Naive thymus-derived CD4-positive, alpha-beta T cell (primary cell): ENCODE data around the gene SLC22A25. TPM values are rescaled to one million over a fixed set of nuclear protein-coding genes. Genes with fewer than 3 reads are reported as not detected.

Experiments
- ATAC-seq: fragments of 150-1000 bp; cut with Tn5 transposase; 2 replicates; pipeline ENCODE4 v1.10.0; 2021; ENCODE audit warnings: mild to moderate bottlenecking, moderate library complexity
- CTCF ChIA-PET: fragments of 350-600 bp; sonication (Branson Sonifier 250); formaldehyde crosslinking; loops from one replicate; lab custom pipeline; 2021; ENCODE audit warnings: antibody characterized with exemption; lab: Charles Lee
- POLR2A ChIA-PET: fragments of 350-600 bp; sonication (Branson Sonifier 250); formaldehyde crosslinking; loops from one replicate; lab custom pipeline; 2021; ENCODE audit warnings: antibody characterized with exemption, inconsistent platforms; lab: Charles Lee
- DNase-seq, 9 donors: peaks; one replicate each; pipeline versions ENCODE4 v3.0.0 to v3.0.0-alpha.2; 2020 to 2022; ENCODE audit warnings: mixed read lengths in 1 of 9
- H3K27ac ChIP-seq: one replicate; pipeline ENCODE4 v1.7.0; 2013; ENCODE audit warnings: mild to moderate bottlenecking, low read depth, low read length, moderate library complexity
- H3K27me3 ChIP-seq, 2 donors: one replicate each; pipeline ENCODE4 v1.7.0; 2013; ENCODE audit warnings: low read length in 2 of 2, mild to moderate bottlenecking in 2 of 2, moderate library complexity in 2 of 2; ENCODE audit not compliant: control insufficient read depth in 2 of 2, insufficient read depth in 2 of 2
- H3K36me3 ChIP-seq, 3 experiments: 1 replicate in 2 of 3; 2 replicates in 1 of 3; pipeline ENCODE4 v1.7.0; 2013; ENCODE audit warnings: low read length in 3 of 3, mild to moderate bottlenecking in 3 of 3, moderate library complexity in 1 of 3; ENCODE audit not compliant: insufficient read depth in 3 of 3, control insufficient read depth in 2 of 3
- H3K4me1 ChIP-seq, 2 donors: one replicate each; pipeline ENCODE4 v1.7.0; 2013; ENCODE audit warnings: low read length in 2 of 2, mild to moderate bottlenecking in 2 of 2, moderate library complexity in 1 of 2; ENCODE audit not compliant: control insufficient read depth in 2 of 2, insufficient read depth in 2 of 2
- H3K4me3 ChIP-seq: 2 replicates; pipeline ENCODE4 v1.7.0; 2013; ENCODE audit warnings: mild to moderate bottlenecking, low read length
- H3K9me3 ChIP-seq, 3 experiments: 1 replicate in 2 of 3; 2 replicates in 1 of 3; pipeline ENCODE4 v1.7.0; 2013; ENCODE audit warnings: low read length in 3 of 3; ENCODE audit not compliant: control insufficient read depth in 2 of 3
- H3K27ac Mint-ChIP-seq, 9 donors: one replicate each; pipeline ENCODE4 v1.8.0; 2020 to 2022; ENCODE audit warnings: mixed read lengths in 9 of 9, mild to moderate bottlenecking in 8 of 9, moderate library complexity in 5 of 9, inconsistent platforms in 2 of 9
- H3K27me3 Mint-ChIP-seq, 5 donors: one replicate each; pipeline ENCODE4 v1.8.0; 2021 to 2022; ENCODE audit warnings: mixed read lengths in 5 of 5, mild to moderate bottlenecking in 1 of 5
- H3K36me3 Mint-ChIP-seq, 5 donors: one replicate each; pipeline ENCODE4 v1.8.0; 2020 to 2022; ENCODE audit warnings: mixed read lengths in 5 of 5, mild to moderate bottlenecking in 3 of 5, inconsistent platforms in 1 of 5
- H3K4me1 Mint-ChIP-seq, 7 donors: one replicate each; pipeline ENCODE4 v1.8.0; 2020 to 2022; ENCODE audit warnings: mixed read lengths in 7 of 7, mild to moderate bottlenecking in 3 of 7, inconsistent platforms in 1 of 7
- H3K4me3 Mint-ChIP-seq, 10 donors: one replicate each; pipeline ENCODE4 v1.8.0; 2020 to 2022; ENCODE audit warnings: mild to moderate bottlenecking in 10 of 10, mixed read lengths in 10 of 10, moderate library complexity in 6 of 10, inconsistent platforms in 2 of 10
- H3K9me3 Mint-ChIP-seq, 11 donors: one replicate each; pipeline ENCODE4 v1.8.0; 2020 to 2022; ENCODE audit warnings: mixed read lengths in 11 of 11, mild to moderate bottlenecking in 4 of 11, inconsistent platforms in 1 of 11, moderate library complexity in 1 of 11
- intact Hi-C, 2 donors: fragments of 100-400 bp; cut with micrococcal nuclease; formaldehyde crosslinking; loops; one replicate each; pipeline ENCODE4 v1.15.1; 2023
- polyA plus RNA-seq, 2 donors: library from polyadenylated mRNA; unstranded; fragments of 300-500 nt; fragmentation: Illumina TruSeq; gene quantifications; one replicate each; pipeline ENCODE4 v1.2.3, GENCODE V29; 2021
- total RNA-seq, 6 experiments: library from RNA in 5 of 6; stranded (reverse) in 5 of 6; gene quantifications; 1 replicate in 5 of 6; 2 replicates in 1 of 6; pipeline ENCODE4 v1.2.3 and lab custom pipeline; 2021 to 2026

Gene SLC22A25
- not detected for total RNA-seq
- polyA plus RNA-seq = not detected
- total RNA-seq (lab: John Stamatoyannopoulos, UW) = not detected

DNA sequence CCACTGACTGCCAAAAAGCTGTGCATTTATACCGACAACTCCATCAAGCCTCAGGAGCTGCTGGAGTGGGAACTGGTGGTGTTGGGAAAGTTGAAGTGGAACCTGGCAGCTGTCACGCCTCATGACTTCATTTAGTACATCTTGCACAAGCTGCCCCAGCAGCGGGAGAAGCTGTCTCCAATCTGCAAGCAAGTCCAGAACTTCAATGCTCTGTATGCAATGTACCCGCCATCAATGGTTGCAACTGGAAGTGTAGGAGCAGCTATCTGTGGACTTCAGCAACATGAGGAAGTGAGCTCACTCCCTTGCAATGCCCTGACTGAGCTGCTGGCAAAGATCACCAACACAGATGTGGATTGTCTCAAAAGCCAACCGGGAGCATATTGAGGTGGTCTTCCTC lies at the start of gene SLC22A25:
Gene SLC22A25 (minus strand): TSS at position 67 of the 400 bp plus-strand sequence. CDS start 13,947 bp downstream, outside the sequence.
- DNase-seq (no peak), ATAC-seq (no peak)
- H3K9me3 Mint-ChIP-seq = no peaks in the 10 kb centered on the region
- ChIA-PET CTCF (no interaction called here), POLR2A (no interaction called here)
- peaks cover 0 to 11% of the 10 kb centered on the region in 2 donors for H3K4me1 ChIP-seq
- peaks cover 0 to 50% (median 38%) of the 10 kb centered on the region in 7 donors for H3K4me1 Mint-ChIP-seq
- H3K27me3 ChIP-seq = no peaks in the 10 kb centered on the region
- H3K36me3 ChIP-seq = no peaks in the 10 kb centered on the region
- no peak within 1 kb of the TSS for H3K4me3 ChIP-seq
- H3K27ac ChIP-seq = no peak within 1 kb of the TSS
- no peaks in the 10 kb centered on the region for H3K36me3 Mint-ChIP-seq
- H3K27me3 Mint-ChIP-seq = peaks cover 6 to 37% (median 7%) of the 10 kb centered on the region in 5 donors
- peak within 1 kb of the TSS in 3 of 9 donors; percentile 17 to 62 (median 36) for H3K27ac Mint-ChIP-seq
- H3K4me3 Mint-ChIP-seq = peak within 1 kb of the TSS in 6 of 10 donors; percentile 8 to 65 (median 42)
- no peaks in the 10 kb centered on the region for H3K9me3 ChIP-seq
- intact Hi-C loops = no loop called here

DNA sequence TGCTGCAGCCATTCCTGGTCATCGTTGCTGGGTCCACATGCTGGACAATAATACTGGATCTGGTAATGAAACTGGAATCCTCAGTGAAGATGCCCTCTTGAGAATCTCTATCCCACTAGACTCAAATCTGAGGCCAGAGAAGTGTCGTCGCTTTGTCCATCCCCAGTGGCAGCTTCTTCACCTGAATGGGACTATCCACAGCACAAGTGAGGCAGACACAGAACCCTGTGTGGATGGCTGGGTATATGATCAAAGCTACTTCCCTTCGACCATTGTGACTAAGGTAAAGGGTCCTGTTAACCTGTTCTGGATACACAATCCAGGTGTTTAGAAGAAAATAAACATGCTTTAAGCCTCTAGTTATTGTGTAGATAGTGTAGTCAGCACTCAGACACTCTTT lies 46.9 kb upstream of the SLC22A25 start:
- Histone ChIP-seq H3K27ac (no peak overlapping the region), H3K4me3 (no peak overlapping the region), H3K9me3 (no peaks in the 10 kb centered on the region), H3K36me3 (no peaks in the 10 kb centered on the region), H3K4me1 (no peaks in the 10 kb centered on the region), H3K27me3 (no peaks in the 10 kb centered on the region)
- ChIA-PET CTCF (no interaction called here), POLR2A (no interaction called here)
- peaks cover 4 to 39% (median 21%) of the 10 kb centered on the region in 11 donors for H3K9me3 Mint-ChIP-seq
- DNase-seq (no peak), ATAC-seq (no peak)
- no peak overlapping the region for H3K4me3 Mint-ChIP-seq
- intact Hi-C loops = no loop called here
- peaks cover 0 to 5% (median 0%) of the 10 kb centered on the region in 5 donors for H3K36me3 Mint-ChIP-seq
- no peaks in the 10 kb centered on the region for H3K4me1 Mint-ChIP-seq
- H3K27me3 Mint-ChIP-seq = peaks cover 9 to 33% (median 21%) of the 10 kb centered on the region in 5 donors
- H3K27ac Mint-ChIP-seq = no peak overlapping the region

DNA sequence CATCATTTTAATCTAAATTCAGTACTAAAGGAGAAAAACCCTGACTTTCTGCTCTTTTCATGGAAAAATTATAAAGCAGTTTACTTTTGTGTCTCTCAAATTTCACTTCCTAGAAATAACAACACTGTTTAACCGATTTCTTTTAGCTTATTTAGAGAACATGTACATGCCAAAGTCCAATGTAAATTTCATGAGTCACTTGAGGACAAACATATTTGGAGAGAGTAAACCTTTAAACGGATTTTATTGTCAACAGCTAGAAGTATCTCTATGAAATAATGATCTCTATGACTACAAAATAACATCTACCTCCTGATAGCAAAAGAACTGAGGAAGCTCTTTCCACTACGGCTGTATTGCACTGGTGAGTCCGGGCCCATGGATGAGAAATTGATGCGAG lies 46.3 kb upstream of the SLC22A25 start:
- Histone ChIP-seq H3K4me3 (no peak overlapping the region), H3K27me3 (no peaks in the 10 kb centered on the region), H3K9me3 (no peaks in the 10 kb centered on the region), H3K4me1 (no peaks in the 10 kb centered on the region), H3K27ac (no peak overlapping the region), H3K36me3 (no peaks in the 10 kb centered on the region)
- Mint-ChIP-seq H3K36me3 (peaks cover 0 to 5% (median 0%) of the 10 kb centered on the region in 5 donors), H3K27me3 (peaks cover 16 to 35% (median 22%) of the 10 kb centered on the region in 5 donors), H3K9me3 (peaks cover 4 to 33% (median 16%) of the 10 kb centered on the region in 11 donors), H3K4me1 (no peaks in the 10 kb centered on the region), H3K27ac (no peak overlapping the region), H3K4me3 (no peak overlapping the region)
- ATAC-seq (no peak), DNase-seq (no peak)
- CTCF ChIA-PET = no interaction called here
- intact Hi-C loops = no loop called here
- POLR2A ChIA-PET = no interaction called here

DNA sequence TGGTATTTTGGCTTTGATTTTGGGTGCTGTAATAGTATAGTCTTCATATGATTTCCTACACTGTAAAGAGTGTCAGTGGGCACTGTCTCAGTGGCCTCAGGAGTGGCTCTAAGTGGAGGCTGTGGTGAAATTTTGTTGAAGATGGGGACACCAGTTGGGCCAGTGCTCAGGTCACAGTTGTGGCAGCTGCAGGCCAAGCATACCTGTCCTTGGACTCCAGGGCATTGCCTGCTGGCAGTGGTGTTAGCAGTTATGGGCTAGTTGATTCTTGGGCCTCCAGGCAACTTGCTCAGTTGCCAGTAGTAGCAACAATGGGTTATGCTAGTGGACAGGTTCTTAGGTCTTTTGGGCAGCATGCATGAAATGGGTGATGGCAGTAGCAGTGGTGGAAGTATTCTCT lies 39.2 kb upstream of the SLC22A25 start:
- Mint-ChIP-seq H3K27me3 (peaks cover 22 to 54% (median 38%) of the 10 kb centered on the region in 5 donors), H3K27ac (no peak overlapping the region), H3K4me1 (peaks cover 0 to 2% (median 0%) of the 10 kb centered on the region in 7 donors), H3K4me3 (no peak overlapping the region), H3K36me3 (peaks cover 0 to 5% (median 0%) of the 10 kb centered on the region in 5 donors), H3K9me3 (peaks cover 0 to 8% (median 2%) of the 10 kb centered on the region in 11 donors)
- ChIA-PET CTCF (no interaction called here), POLR2A (no interaction called here)
- no peaks in the 10 kb centered on the region for H3K27me3 ChIP-seq
- H3K4me3 ChIP-seq = no peak overlapping the region
- intact Hi-C loops = no loop called here
- H3K9me3 ChIP-seq = no peaks in the 10 kb centered on the region
- ATAC-seq = no peak
- no peak overlapping the region for H3K27ac ChIP-seq
- no peak for DNase-seq
- H3K4me1 ChIP-seq = no peaks in the 10 kb centered on the region
- H3K36me3 ChIP-seq = no peaks in the 10 kb centered on the region

DNA sequence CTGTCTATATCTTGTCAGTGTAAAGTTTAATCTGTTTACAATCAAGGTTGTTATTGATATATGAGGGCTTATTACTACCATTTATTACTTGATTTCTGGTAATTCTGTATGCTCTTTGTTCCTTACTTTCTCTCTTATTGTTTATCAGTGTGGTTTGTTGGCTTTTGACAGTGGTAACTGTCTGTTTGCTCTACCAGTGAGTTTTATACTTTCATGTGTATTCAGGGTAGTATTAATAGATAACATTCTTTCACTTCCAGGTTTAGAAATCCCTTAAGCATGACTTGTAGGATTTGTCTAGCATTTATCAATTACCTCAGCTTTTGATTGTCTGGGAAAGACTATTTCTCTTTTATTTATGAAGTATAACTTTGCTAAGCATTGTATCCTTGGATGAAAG lies 37.5 kb upstream of the SLC22A25 start:
- Mint-ChIP-seq H3K4me1 (peaks cover 0 to 2% (median 0%) of the 10 kb centered on the region in 7 donors), H3K9me3 (peaks cover 0 to 7% (median 0%) of the 10 kb centered on the region in 11 donors), H3K27me3 (peaks cover 21 to 49% (median 38%) of the 10 kb centered on the region in 5 donors), H3K4me3 (no peak overlapping the region), H3K27ac (no peak overlapping the region), H3K36me3 (peaks cover 0 to 5% (median 0%) of the 10 kb centered on the region in 5 donors)
- CTCF ChIA-PET = no interaction called here
- ATAC-seq (no peak), DNase-seq (no peak)
- Histone ChIP-seq H3K4me1 (no peaks in the 10 kb centered on the region), H3K27me3 (no peaks in the 10 kb centered on the region), H3K27ac (no peak overlapping the region), H3K9me3 (no peaks in the 10 kb centered on the region), H3K36me3 (no peaks in the 10 kb centered on the region), H3K4me3 (no peak overlapping the region)
- intact Hi-C loops = no loop called here
- POLR2A ChIA-PET = no interaction called here

GRCh38 chr11:63277345-63277943 lies 34.0 kb upstream of the SLC22A25 start:
- POLR2A ChIA-PET = no interaction called here
- intact Hi-C loops = no loop called here

DNA sequence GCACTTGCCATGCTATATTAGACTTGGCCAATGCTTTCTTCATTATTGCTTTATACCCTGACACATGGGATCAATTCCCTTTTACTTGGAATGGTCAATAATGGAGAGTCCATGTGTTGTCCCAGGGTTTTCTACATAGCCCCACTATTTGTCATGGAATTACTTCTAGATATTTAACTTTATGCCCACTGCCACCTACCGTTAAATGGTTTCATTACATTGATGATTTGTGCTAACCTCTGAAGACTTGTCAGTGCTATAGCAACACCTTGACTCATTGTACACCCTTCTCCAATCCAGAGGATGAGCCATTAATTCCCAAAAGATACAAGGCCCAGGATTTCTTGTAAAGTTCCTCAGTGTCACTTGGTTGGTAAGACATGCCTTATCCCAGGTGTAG lies 31.4 kb upstream of the SLC22A25 start:
- Mint-ChIP-seq H3K9me3 (peaks cover 0 to 11% (median 0%) of the 10 kb centered on the region in 11 donors), H3K36me3 (no peaks in the 10 kb centered on the region), H3K27me3 (peaks cover 8 to 24% (median 13%) of the 10 kb centered on the region in 5 donors), H3K4me1 (no peaks in the 10 kb centered on the region), H3K27ac (no peak overlapping the region), H3K4me3 (no peak overlapping the region)
- H3K36me3 ChIP-seq = no peaks in the 10 kb centered on the region
- intact Hi-C loops = no loop called here
- POLR2A ChIA-PET = no interaction called here
- CTCF ChIA-PET = no interaction called here
- DNase-seq = no peak
- no peaks in the 10 kb centered on the region for H3K9me3 ChIP-seq
- H3K4me1 ChIP-seq = no peaks in the 10 kb centered on the region
- no peaks in the 10 kb centered on the region for H3K27me3 ChIP-seq
- ATAC-seq = no peak
- H3K27ac ChIP-seq = no peak overlapping the region
- no peak overlapping the region for H3K4me3 ChIP-seq

More at GRCh38 chr11:63277345-63277943, 34.0 kb upstream of the SLC22A25 start:
- ATAC-seq (no peak), DNase-seq (peak in 3 of 9 donors; percentile 1 to 5 (median 1))
- Histone ChIP-seq H3K4me1 (no peaks in the 10 kb centered on the region), H3K27me3 (no peaks in the 10 kb centered on the region), H3K36me3 (no peaks in the 10 kb centered on the region), H3K9me3 (no peaks in the 10 kb centered on the region), H3K4me3 (no peak overlapping the region), H3K27ac (no peak overlapping the region)
- Mint-ChIP-seq H3K36me3 (no peaks in the 10 kb centered on the region), H3K27ac (no peak overlapping the region), H3K27me3 (peaks cover 9 to 27% (median 18%) of the 10 kb centered on the region in 5 donors), H3K4me1 (peaks cover 0 to 2% (median 0%) of the 10 kb centered on the region in 7 donors), H3K4me3 (no peak overlapping the region), H3K9me3 (peaks cover 0 to 11% (median 0%) of the 10 kb centered on the region in 11 donors)
- CTCF ChIA-PET = no interaction called here
